ENCODE data around the gene UNCX. TPM values are rescaled to one million over a fixed set of nuclear protein-coding genes. Genes with fewer than 3 reads are reported as not detected.

The UNCX gene
- total RNA-seq, 1 experiment from 2014 or later = 1.9 TPM

GRCh38 chr7:1225441-1226185, 7.1 kb upstream of the UNCX start:
- DNase-seq (ENCODE audit: low spot score) = no peak
- Histone ChIP-seq H3K27me3 (replicated peaks; ENCODE audit: insufficient read depth, low read depth, low read length, poor library complexity) (no peaks in the 10 kb centered on the region), H3K9me3 (ENCODE audit: low read depth, low read length, poor library complexity, severe bottlenecking) (no peaks in the 10 kb centered on the region), H3K27ac (ENCODE audit: low read depth, low read length, poor library complexity, severe bottlenecking) (peak overlapping the region; percentile 97), H3K4me3 (ENCODE audit: low read depth, low read length, poor library complexity, severe bottlenecking) (peak overlapping the region; percentile 19), H3K4me1 (ENCODE audit: insufficient read depth, low read length, poor library complexity, severe bottlenecking) (peaks cover 45% of the 10 kb centered on the region), H3K36me3 (ENCODE audit: insufficient read depth, low read length, poor library complexity, severe bottlenecking) (no peaks in the 10 kb centered on the region)
- intact Hi-C loops (cut with micrococcal nuclease; ENCODE audit: unreplicated experiment) = loop anchor here (1.0 to 5.0 kb wide), 4 partner anchors 67 to 207 kb away; no protein-coding TSS in a partner anchor
- ChIA-PET POLR2A (ENCODE audit: low non-redundant PET) (interaction anchor here (0.6 kb wide), 1 partner anchor 199 kb away, joined by 3 read pairs; no protein-coding TSS in a partner anchor), CTCF (interaction anchor here (0.6 to 1.0 kb wide), 3 partner anchors 38 to 144 kb away, joined by 3 to 6 read pairs (median 5); no protein-coding TSS in a partner anchor)
- no TSS peak for BruUV-seq (replicated peaks)
- TF ChIP-seq EZH2 (IDR thresholded peaks at IDR 0.05; ENCODE audit: borderline replicate concordance, low read depth, low read length, poor library complexity, severe bottlenecking) (no peak), CTCF (conservative IDR thresholded peaks at IDR 0.05; ENCODE audit: low read depth, low read length) (peak; percentile 84)

GRCh38 chr7:1226186-1226901, 6.3 kb upstream of the UNCX start:
- no peak overlapping the region for H3K4me3 ChIP-seq (ENCODE audit: low read depth, low read length, poor library complexity, severe bottlenecking)
- BruUV-seq (replicated peaks) = no TSS peak
- H3K9me3 ChIP-seq (ENCODE audit: low read depth, low read length, poor library complexity, severe bottlenecking) = no peaks in the 10 kb centered on the region
- TF ChIP-seq EZH2 (IDR thresholded peaks at IDR 0.05; ENCODE audit: borderline replicate concordance, low read depth, low read length, poor library complexity, severe bottlenecking) (no peak), CTCF (conservative IDR thresholded peaks at IDR 0.05; ENCODE audit: low read depth, low read length) (no peak)
- H3K4me1 ChIP-seq (ENCODE audit: insufficient read depth, low read length, poor library complexity, severe bottlenecking) = peaks cover 53% of the 10 kb centered on the region
- H3K27ac ChIP-seq (ENCODE audit: low read depth, low read length, poor library complexity, severe bottlenecking) = peak overlapping the region; percentile 97
- H3K27me3 ChIP-seq (replicated peaks; ENCODE audit: insufficient read depth, low read depth, low read length, poor library complexity) = no peaks in the 10 kb centered on the region
- POLR2A ChIA-PET (ENCODE audit: low non-redundant PET) = no interaction called here
- CTCF ChIA-PET = interaction anchor here (0.9 kb wide), 2 partner anchors 19 to 38 kb away, joined by 3 read pairs; no protein-coding TSS in a partner anchor
- no peaks in the 10 kb centered on the region for H3K36me3 ChIP-seq (ENCODE audit: insufficient read depth, low read length, poor library complexity, severe bottlenecking)
- peak; percentile 58 for DNase-seq (ENCODE audit: low spot score)
- intact Hi-C loops (cut with micrococcal nuclease; ENCODE audit: unreplicated experiment) = loop anchor here (2.0 to 5.0 kb wide), 3 partner anchors 66 to 206 kb away; no protein-coding TSS in a partner anchor

GRCh38 chr7:1227071-1227804, 5.4 kb upstream of the UNCX start:
- POLR2A ChIA-PET (ENCODE audit: low non-redundant PET) = no interaction called here
- intact Hi-C loops (cut with micrococcal nuclease; ENCODE audit: unreplicated experiment) = loop anchor here (2.0 to 5.0 kb wide), 3 partner anchors 65 to 205 kb away; no protein-coding TSS in a partner anchor
- no peak for DNase-seq (ENCODE audit: low spot score)

More at GRCh38 chr7:1227071-1227804, 5.4 kb upstream of the UNCX start:
- no peaks in the 10 kb centered on the region for H3K36me3 ChIP-seq (ENCODE audit: insufficient read depth, low read length, poor library complexity, severe bottlenecking)
- peaks cover 4% of the 10 kb centered on the region for H3K27me3 ChIP-seq (replicated peaks; ENCODE audit: insufficient read depth, low read depth, low read length, poor library complexity)
- BruUV-seq (replicated peaks) = no TSS peak
- H3K27ac ChIP-seq (ENCODE audit: low read depth, low read length, poor library complexity, severe bottlenecking) = peak overlapping the region; percentile 97
- peaks cover 62% of the 10 kb centered on the region for H3K4me1 ChIP-seq (ENCODE audit: insufficient read depth, low read length, poor library complexity, severe bottlenecking)
- CTCF ChIA-PET = interaction anchor here (0.9 to 1.8 kb wide), 2 partner anchors 19 to 142 kb away, joined by 3 to 29 read pairs; no protein-coding TSS in a partner anchor
- TF ChIP-seq EZH2 (IDR thresholded peaks at IDR 0.05; ENCODE audit: borderline replicate concordance, low read depth, low read length, poor library complexity, severe bottlenecking) = no peak
- no peak for TF ChIP-seq CTCF (conservative IDR thresholded peaks at IDR 0.05; ENCODE audit: low read depth, low read length)
- H3K4me3 ChIP-seq (ENCODE audit: low read depth, low read length, poor library complexity, severe bottlenecking) = no peak overlapping the region
- no peaks in the 10 kb centered on the region for H3K9me3 ChIP-seq (ENCODE audit: low read depth, low read length, poor library complexity, severe bottlenecking)
